AG10803 (cell line): ENCODE data around the gene UBL4B.

Experiments
- DNase-seq: peaks from one replicate; pipeline ENCODE4 v3.0.0; 2010; ENCODE audit warnings: low read depth
- H3K4me3 ChIP-seq: 2 replicates; pipeline ENCODE4 v1.5.1; 2011; ENCODE audit warnings: mild to moderate bottlenecking, low read length, control low read depth
- TF ChIP-seq, protein P1 (sequence below): conservative IDR thresholded peaks from 2 replicates; pipeline ENCODE4 v1.5.1; 2011; ENCODE audit warnings: mild to moderate bottlenecking, low read length, control low read depth, inconsistent platforms

The UBL4B gene

DNA sequence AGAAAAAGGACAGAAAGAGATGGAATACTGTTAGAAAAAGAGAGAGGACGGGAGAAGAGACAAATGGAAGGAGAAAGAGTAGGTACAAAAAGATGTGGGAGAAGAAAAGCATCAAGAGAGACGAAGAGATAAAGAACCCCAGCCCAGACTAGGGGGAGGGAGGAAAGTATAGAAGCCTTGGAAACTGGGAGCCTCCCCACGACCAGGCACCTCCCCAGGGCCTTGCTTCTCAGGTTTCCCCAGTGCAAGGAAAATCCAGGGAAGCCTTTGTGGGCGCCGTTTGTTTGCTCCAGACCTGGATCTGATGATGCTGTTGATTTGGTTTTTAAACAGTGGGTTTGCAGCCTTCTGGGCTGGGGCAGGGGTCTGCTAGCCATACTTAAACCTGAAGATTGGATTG, 26.6 kb upstream of the UBL4B start:
- DNase-seq, result no peak
- no peak overlapping the region for H3K4me3 ChIP-seq
- TF ChIP-seq, protein P1, sequence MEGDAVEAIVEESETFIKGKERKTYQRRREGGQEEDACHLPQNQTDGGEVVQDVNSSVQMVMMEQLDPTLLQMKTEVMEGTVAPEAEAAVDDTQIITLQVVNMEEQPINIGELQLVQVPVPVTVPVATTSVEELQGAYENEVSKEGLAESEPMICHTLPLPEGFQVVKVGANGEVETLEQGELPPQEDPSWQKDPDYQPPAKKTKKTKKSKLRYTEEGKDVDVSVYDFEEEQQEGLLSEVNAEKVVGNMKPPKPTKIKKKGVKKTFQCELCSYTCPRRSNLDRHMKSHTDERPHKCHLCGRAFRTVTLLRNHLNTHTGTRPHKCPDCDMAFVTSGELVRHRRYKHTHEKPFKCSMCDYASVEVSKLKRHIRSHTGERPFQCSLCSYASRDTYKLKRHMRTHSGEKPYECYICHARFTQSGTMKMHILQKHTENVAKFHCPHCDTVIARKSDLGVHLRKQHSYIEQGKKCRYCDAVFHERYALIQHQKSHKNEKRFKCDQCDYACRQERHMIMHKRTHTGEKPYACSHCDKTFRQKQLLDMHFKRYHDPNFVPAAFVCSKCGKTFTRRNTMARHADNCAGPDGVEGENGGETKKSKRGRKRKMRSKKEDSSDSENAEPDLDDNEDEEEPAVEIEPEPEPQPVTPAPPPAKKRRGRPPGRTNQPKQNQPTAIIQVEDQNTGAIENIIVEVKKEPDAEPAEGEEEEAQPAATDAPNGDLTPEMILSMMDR, result no peak

DNA sequence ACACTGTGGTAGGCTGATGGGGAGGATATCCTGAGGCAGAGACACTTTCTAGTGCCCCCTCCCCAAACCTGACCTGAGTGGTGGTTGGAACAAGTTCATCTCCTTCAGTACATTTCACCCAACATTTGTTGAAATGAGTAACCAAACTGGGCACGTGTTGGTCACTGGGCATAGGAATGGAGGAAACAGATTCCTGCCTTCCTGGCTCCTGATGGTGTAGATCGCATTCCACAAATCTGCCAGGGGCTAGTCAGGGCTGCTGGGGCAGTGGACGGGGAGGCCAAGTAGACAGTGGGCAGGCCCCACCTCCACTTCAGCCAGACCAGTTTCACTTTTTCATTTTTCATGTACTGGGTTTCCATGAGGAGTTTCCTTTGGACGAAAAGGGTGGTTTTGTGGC, 25.3 kb upstream of the UBL4B start:
- TF ChIP-seq, protein P1, result no peak
- peak; percentile 28 for DNase-seq
- no peak overlapping the region for H3K4me3 ChIP-seq

DNA sequence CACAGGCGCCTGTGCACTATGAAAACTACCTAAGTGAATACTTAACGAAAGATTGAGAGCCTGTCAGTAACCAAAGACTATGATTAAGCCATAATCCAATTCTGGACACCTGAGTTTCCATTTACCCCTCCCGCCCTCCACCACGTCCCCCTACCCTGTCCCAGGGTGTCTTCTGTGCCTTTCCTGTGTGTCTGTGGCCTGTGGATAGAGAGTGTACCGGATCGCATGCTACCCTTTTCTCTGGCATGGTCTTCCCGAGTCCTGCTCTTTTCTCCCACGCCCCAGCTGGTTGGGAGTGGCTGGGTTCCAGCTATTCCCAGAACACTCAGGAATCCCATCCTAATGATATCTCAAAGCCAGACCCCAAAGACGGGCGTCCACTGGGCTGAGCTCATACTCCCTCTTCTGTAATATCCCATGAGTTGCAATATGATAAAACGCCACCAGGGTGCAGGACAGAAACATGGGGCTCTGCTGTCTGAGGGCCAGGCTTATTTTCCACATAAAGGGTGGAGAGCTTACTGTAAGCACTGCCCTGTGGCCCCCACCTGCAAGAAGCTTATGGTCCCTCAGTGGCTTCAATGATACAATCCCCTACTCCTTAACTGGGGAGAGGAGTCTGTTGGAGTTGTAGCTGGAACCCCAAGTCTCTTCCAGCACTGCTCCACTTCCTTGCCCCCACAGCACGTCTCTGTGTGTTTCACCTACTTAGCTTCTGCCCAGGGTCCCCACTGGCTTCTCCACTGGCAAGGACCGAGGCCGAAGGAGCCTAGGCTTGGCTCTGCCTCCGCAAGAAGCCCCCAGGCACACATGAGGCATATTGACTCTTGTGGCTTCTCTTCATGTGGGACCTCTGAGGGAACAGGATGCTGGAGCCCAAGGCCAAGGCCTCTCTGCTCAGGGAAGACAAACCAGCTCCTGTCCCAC, 24.2 kb upstream of the UBL4B start:
- TF ChIP-seq, protein P1, result peak; percentile 80
- DNase-seq, result peak; percentile 63
- H3K4me3 ChIP-seq, result no peak overlapping the region

DNA sequence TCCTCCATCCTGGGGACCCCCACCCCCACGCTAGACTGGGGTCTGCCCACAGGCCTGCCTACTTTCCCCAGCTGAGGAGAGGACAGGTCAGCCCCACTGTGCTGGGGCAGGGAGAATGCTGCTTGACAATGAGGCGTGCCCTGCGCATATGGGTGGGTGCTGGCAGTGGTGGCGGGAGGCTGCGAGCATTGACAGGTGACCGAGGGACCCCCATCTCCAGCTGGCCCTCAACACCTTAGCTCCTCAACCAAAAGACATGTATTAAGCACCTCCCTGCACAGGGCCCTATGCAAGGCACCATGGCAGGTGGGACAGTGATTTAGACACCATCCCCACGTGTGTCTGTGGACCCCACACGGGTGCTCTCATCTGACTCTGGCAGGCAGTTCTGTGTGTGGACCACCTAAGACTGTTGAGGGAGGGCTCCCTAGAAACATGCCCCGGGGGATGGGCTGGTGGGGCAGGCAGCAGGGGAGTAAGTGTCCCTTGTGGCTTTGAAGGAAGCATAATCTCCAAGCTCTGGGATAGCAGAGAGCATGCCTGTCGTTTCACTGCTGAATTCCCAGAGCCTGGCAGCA, 23.4 kb upstream of the UBL4B start:
- TF ChIP-seq, protein P1, result no peak
- no peak for DNase-seq
- no peak overlapping the region for H3K4me3 ChIP-seq

DNA sequence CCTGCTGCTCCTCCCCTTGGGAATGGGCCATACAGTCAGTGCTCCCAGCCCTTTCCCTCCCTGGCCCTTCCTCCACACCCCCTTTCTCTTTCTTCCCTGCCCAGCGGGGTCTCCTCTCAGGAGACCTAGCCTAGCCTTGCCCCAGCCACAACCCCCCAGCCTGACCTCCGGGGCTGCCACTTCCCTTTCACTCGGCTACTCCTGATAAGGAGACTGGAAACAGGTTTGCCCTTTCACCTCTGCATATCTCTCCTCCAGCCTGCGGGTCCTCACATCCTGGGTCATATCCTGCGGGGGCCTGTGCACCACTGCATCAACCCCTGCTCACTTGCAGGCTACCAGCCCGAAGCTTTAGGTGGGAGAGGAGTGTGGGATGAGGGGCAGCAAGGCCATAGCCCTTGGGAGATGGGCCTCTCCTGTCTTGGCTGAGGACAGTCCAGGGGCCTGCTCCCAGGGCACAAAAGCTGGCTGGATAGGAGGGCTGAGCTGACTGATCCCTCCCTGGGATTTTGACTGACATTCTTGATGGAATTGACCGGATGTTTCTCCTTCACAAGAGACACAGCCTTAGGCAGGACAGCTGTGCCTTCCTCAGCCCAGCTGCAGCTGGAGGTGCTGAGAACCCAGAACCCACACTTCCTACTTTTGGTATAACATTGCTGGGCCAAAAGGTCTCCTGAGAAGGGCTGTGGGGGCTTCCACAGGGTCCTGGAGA, 22.5 kb upstream of the UBL4B start:
- DNase-seq, result no peak

DNA sequence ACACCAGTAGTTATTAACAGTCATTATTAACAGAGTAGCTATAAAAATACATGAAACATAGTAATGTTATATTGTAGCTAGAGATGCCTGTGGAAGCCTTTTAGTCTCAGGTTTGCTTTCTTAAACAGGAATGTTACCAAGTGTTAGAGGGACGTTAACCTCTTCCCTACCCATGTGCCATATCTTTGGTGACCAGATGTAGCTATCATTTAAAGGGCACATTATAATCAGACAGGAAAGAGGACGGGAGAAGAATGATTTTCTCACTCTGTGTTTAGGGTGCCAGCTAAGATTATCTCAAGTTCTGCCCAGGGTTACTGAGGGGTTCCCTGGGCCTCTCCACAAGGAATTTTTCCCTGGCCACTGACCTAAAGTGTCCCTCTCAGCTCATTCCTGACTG, 20.9 kb upstream of the UBL4B start:
- TF ChIP-seq, protein P1, result no peak
- no peak for DNase-seq
- H3K4me3 ChIP-seq, result no peak overlapping the region

More for the DNA sequence above, 22.5 kb upstream of the UBL4B start:
- TF ChIP-seq, protein P1, result no peak
- H3K4me3 ChIP-seq, result no peak overlapping the region
